Activated CD4-positive, CD25-positive, alpha-beta regulatory T cell (primary cell): Measurements from ENCODE around the gene PRODH2.
"Not testable (repeated sequence)": the region's sequence is repeated elsewhere in the genome, so short reads cannot be mapped to it uniquely, and the experiment has no call there.

ENCODE experiments used
- DNase-seq, 4 experiments: peaks; one replicate each; lab custom pipeline; 2025; lab: John Stamatoyannopoulos, UW

The PRODH2 gene

GRCh38 chr19:35781650-35782049 lies 31.0 kb downstream of the PRODH2 start:
- DNase-seq, result no peak

GRCh38 chr19:35780717-35781116 lies 31.9 kb downstream of the PRODH2 start:
- no peak for DNase-seq

- no peak for DNase-seq
These were observed 32.6 kb downstream of the PRODH2 start for GRCh38 chr19:35780058-35780457.

- DNase-seq, result no peak
These were observed 33.6 kb downstream of the PRODH2 start for GRCh38 chr19:35779033-35779432.

- no peak for DNase-seq
These were observed 34.7 kb downstream of the PRODH2 start for GRCh38 chr19:35777961-35778360.

GRCh38 chr19:35777086-35777841 lies 35.4 kb downstream of the PRODH2 start:
- no peak for DNase-seq

- DNase-seq, result no peak
These were observed 36.4 kb downstream of the PRODH2 start for GRCh38 chr19:35776102-35776788.

- DNase-seq, result peak; percentile 94 to 98 (median 97)
These were observed 37.1 kb downstream of the PRODH2 start, which contains the start of gene ARHGAP33 for GRCh38 chr19:35775298-35776101. ARHGAP33 (plus strand) TSS chr19:35775564; CDS start chr19:35775659, 95 bp downstream.

GRCh38 chr19:35775046-35775297 lies 37.7 kb downstream of the PRODH2 start:
- no peak for DNase-seq

GRCh38 chr19:35774274-35775045 lies 38.2 kb downstream of the PRODH2 start:
- DNase-seq, result no peak

- no peak for DNase-seq
These were observed 39.4 kb downstream of the PRODH2 start for GRCh38 chr19:35773020-35773806.

GRCh38 chr19:35772362-35772761 lies 40.3 kb downstream of the PRODH2 start:
- DNase-seq, result not testable (repeated sequence)

GRCh38 chr19:35768082-35768421 lies 44.6 kb downstream of the PRODH2 start:
- no peak for DNase-seq

GRCh38 chr19:35767288-35768081 lies 45.2 kb downstream of the PRODH2 start:
- DNase-seq, result no peak

GRCh38 chr19:35766571-35767104 lies 46.0 kb downstream of the PRODH2 start:
- DNase-seq, result no peak

- no peak for DNase-seq
These were observed 48.0 kb downstream of the PRODH2 start for GRCh38 chr19:35764432-35765315.

GRCh38 chr19:35760711-35761349 lies 51.8 kb downstream of the PRODH2 start:
- no peak for DNase-seq

- DNase-seq, result no peak
These were observed 52.9 kb downstream of the PRODH2 start for GRCh38 chr19:35759697-35760096.
